GM19467 (cell line): ENCODE measurements around the gene OR2F1.

Experiments used
- ATAC-seq: cut with Tn5 transposase; IDR thresholded peaks from one replicate; pipeline ENCODE4 v1.9.1; 2021; ENCODE audit warnings: mild to moderate bottlenecking, moderate library complexity; ENCODE audit not compliant: unreplicated experiment

OR2F1 gene

GRCh38 chr7:143953421-143953820 lies 1.2 kb upstream of the OR2F1 start:
- no peak for ATAC-seq

- no peak for ATAC-seq
These were observed 509 bp upstream of the OR2F1 start for GRCh38 chr7:143954135-143954534.

GRCh38 chr7:143958781-143959180 lies 4.1 kb downstream of the OR2F1 start:
- ATAC-seq, result no peak

GRCh38 chr7:143960813-143961610 lies 6.4 kb downstream of the OR2F1 start:
- ATAC-seq, result no peak

- ATAC-seq, result no peak
These were observed 10.6 kb downstream of the OR2F1 start for GRCh38 chr7:143965280-143965679.

- ATAC-seq, result no peak
These were observed 12.8 kb downstream of the OR2F1 start for GRCh38 chr7:143967398-143967797.

- ATAC-seq, result no peak
These were observed 19.3 kb downstream of the OR2F1 start for GRCh38 chr7:143973870-143974416.

GRCh38 chr7:143974459-143974858 lies 19.8 kb downstream of the OR2F1 start:
- no peak for ATAC-seq

- no peak for ATAC-seq
These were observed 21.0 kb downstream of the OR2F1 start for GRCh38 chr7:143975617-143976016.

- no peak for ATAC-seq
These were observed 23.9 kb downstream of the OR2F1 start for GRCh38 chr7:143978585-143978984.

GRCh38 chr7:143979359-143979758 lies 24.7 kb downstream of the OR2F1 start:
- no peak for ATAC-seq

GRCh38 chr7:143979998-143980397 lies 25.4 kb downstream of the OR2F1 start:
- no peak for ATAC-seq

- no peak for ATAC-seq
These were observed 26.3 kb downstream of the OR2F1 start for GRCh38 chr7:143980746-143981510.

GRCh38 chr7:143983960-143984359 lies 29.3 kb downstream of the OR2F1 start:
- no peak for ATAC-seq

- ATAC-seq, result no peak
These were observed 32.9 kb downstream of the OR2F1 start for GRCh38 chr7:143987513-143987912.

- ATAC-seq, result no peak
These were observed 34.5 kb downstream of the OR2F1 start for GRCh38 chr7:143988976-143989745.

- ATAC-seq, result no peak
These were observed 38.0 kb downstream of the OR2F1 start for GRCh38 chr7:143992670-143993069.

- ATAC-seq, result no peak
These were observed 39.3 kb downstream of the OR2F1 start for GRCh38 chr7:143993924-143994323.

- ATAC-seq, result no peak
These were observed 45.4 kb downstream of the OR2F1 start, which contains the start of gene OR6B1 for GRCh38 chr7:144000020-144000419. Gene OR6B1 (plus strand): TSS chr7:144000320. CDS start chr7:144003997, 3,677 bp downstream.

GRCh38 chr7:144001543-144001942 lies 46.9 kb downstream of the OR2F1 start:
- no peak for ATAC-seq

GRCh38 chr7:144004703-144005102 lies 50.1 kb downstream of the OR2F1 start:
- ATAC-seq, result no peak
